Nephron (organoid): ENCODE measurements around the gene ARL6IP5.
A peak's percentile ranks its signal among the peaks of the same experiment; 100 is the strongest.

Experiments used
- H3K27ac Mint-ChIP-seq, 3 experiments: 2 replicates each; pipeline ENCODE4 v1.8.0; 2020; ENCODE audit warnings: mixed read lengths in 3 of 3, mild to moderate bottlenecking in 2 of 3, moderate library complexity in 1 of 3
- H3K27me3 Mint-ChIP-seq: 2 replicates; pipeline ENCODE4 v1.8.0; 2021; ENCODE audit warnings: low read depth, mild to moderate bottlenecking, moderate library complexity, mixed read lengths
- H3K36me3 Mint-ChIP-seq: 2 replicates; pipeline ENCODE4 v1.8.0; 2020; ENCODE audit warnings: low read depth, mixed read lengths
- H3K4me1 Mint-ChIP-seq: 2 replicates; pipeline ENCODE4 v1.8.0; 2020; ENCODE audit warnings: mixed read lengths
- H3K4me3 Mint-ChIP-seq, 3 experiments: 2 replicates each; pipeline ENCODE4 v1.8.0; 2020; ENCODE audit warnings: mild to moderate bottlenecking in 3 of 3, mixed read lengths in 3 of 3, moderate library complexity in 2 of 3
- H3K9me3 Mint-ChIP-seq: 2 replicates; pipeline ENCODE4 v1.8.0; 2020; ENCODE audit warnings: mixed read lengths
- CTCF ChIP-seq, 3 experiments: fragments of 200-600 bp; sonication (generic); IDR thresholded peaks; one replicate each; pipeline ENCODE4 v1.5.0; 2021; ENCODE audit warnings: antibody characterized with exemption in 3 of 3; ENCODE audit not compliant: unreplicated experiment in 3 of 3

The ARL6IP5 gene

GRCh38 chr3:69142797-69143454, 58.2 kb downstream of the ARL6IP5 start:
- H3K27ac Mint-ChIP-seq: peak overlapping the region in 2 of 3 experiments; percentile 44 to 45
- no peaks in the 10 kb centered on the region for H3K36me3 Mint-ChIP-seq
- no peaks in the 10 kb centered on the region for H3K27me3 Mint-ChIP-seq
- no peaks in the 10 kb centered on the region for H3K9me3 Mint-ChIP-seq
- no peak for TF ChIP-seq CTCF (IDR thresholded peaks at IDR 0.05; ENCODE audit: unreplicated experiment in 3 of 3)
- peaks cover 28% of the 10 kb centered on the region for H3K4me1 Mint-ChIP-seq
- H3K4me3 Mint-ChIP-seq: no peak overlapping the region

DNA sequence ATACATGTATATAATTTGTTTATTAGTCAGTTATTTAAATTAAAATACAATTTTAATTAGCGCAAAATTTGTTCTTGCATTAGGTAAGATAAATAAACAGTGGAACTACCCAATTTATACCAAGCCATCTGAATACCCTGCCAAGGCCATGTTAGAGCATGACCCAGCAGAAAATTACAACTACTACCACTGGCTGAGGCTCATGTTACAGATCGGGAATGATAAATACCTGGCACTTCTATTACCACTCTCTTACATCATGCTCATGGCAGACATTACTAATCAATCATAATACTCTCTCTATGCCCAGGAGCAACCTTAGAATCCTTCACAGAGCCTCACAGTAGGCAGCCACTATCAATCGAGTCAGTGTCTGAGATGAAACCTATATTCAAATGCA, 58.9 kb downstream of the ARL6IP5 start:
- Mint-ChIP-seq H3K4me3 (no peak overlapping the region), H3K9me3 (no peaks in the 10 kb centered on the region), H3K27ac (no peak overlapping the region), H3K27me3 (no peaks in the 10 kb centered on the region), H3K36me3 (no peaks in the 10 kb centered on the region), H3K4me1 (peaks cover 28% of the 10 kb centered on the region)
- no peak for TF ChIP-seq CTCF (IDR thresholded peaks at IDR 0.05; ENCODE audit: unreplicated experiment in 3 of 3)

- no peaks in the 10 kb centered on the region for H3K36me3 Mint-ChIP-seq
- H3K4me1 Mint-ChIP-seq: peaks cover 33% of the 10 kb centered on the region
- no peak overlapping the region for H3K4me3 Mint-ChIP-seq
- TF ChIP-seq CTCF (IDR thresholded peaks at IDR 0.05; ENCODE audit: unreplicated experiment in 3 of 3): no peak
- H3K27ac Mint-ChIP-seq: no peak overlapping the region
- no peaks in the 10 kb centered on the region for H3K9me3 Mint-ChIP-seq
- H3K27me3 Mint-ChIP-seq: no peaks in the 10 kb centered on the region
Observed at GRCh38 chr3:69144631-69145245, 60.0 kb downstream of the ARL6IP5 start.

- Mint-ChIP-seq H3K27me3 (no peaks in the 10 kb centered on the region), H3K9me3 (no peaks in the 10 kb centered on the region), H3K27ac (no peak overlapping the region), H3K36me3 (no peaks in the 10 kb centered on the region), H3K4me3 (no peak overlapping the region), H3K4me1 (peaks cover 33% of the 10 kb centered on the region)
- TF ChIP-seq CTCF (IDR thresholded peaks at IDR 0.05; ENCODE audit: unreplicated experiment in 3 of 3): no peak
Observed at GRCh38 chr3:69145688-69146087, 61.0 kb downstream of the ARL6IP5 start.

GRCh38 chr3:69149586-69149985, 64.8 kb downstream of the ARL6IP5 start:
- Mint-ChIP-seq H3K4me3 (no peak overlapping the region), H3K27ac (no peak overlapping the region), H3K36me3 (no peaks in the 10 kb centered on the region), H3K27me3 (no peaks in the 10 kb centered on the region), H3K9me3 (no peaks in the 10 kb centered on the region), H3K4me1 (peaks cover 11% of the 10 kb centered on the region)
- no peak for TF ChIP-seq CTCF (IDR thresholded peaks at IDR 0.05; ENCODE audit: unreplicated experiment in 3 of 3)
